H1 (cell line): ENCODE results near the gene ARHGEF25. TPM values are rescaled to one million over a fixed set of nuclear protein-coding genes. Genes with fewer than 3 reads are reported as not detected.

Experiments used
- CBX8 ChIP-seq: fragments of 300-800, 300-1000 bp; sonication (generic); IDR thresholded peaks from 2 replicates; pipeline ENCODE4 v1.7.1; 2016; ENCODE audit warnings: low read depth, low read length, borderline replicate concordance
- CEBPB ChIP-seq: IDR thresholded peaks from 2 replicates; pipeline ENCODE4 v1.6.1; 2012; ENCODE audit warnings: low read depth, low read length
- EP300 ChIP-seq, 2 experiments: IDR thresholded peaks; 1 replicate in 1 of 2; 2 replicates in 1 of 2; pipeline ENCODE4 v1.6.1; 2011 to 2012; ENCODE audit warnings: low read depth in 2 of 2, low read length in 2 of 2, mild to moderate bottlenecking in 2 of 2, borderline replicate concordance in 1 of 2, inconsistent platforms in 1 of 2, moderate library complexity in 1 of 2
- FOSL1 ChIP-seq: IDR thresholded peaks from 2 replicates; pipeline ENCODE4 v1.6.1; 2011; ENCODE audit warnings: mild to moderate bottlenecking, low read depth, low read length, moderate library complexity; ENCODE audit not compliant: insufficient read depth
- GTF2F1 ChIP-seq: IDR thresholded peaks from 2 replicates; pipeline ENCODE4 v1.6.1; 2012; ENCODE audit warnings: low read depth, low read length, improper control_type of control experiment, borderline replicate concordance
- JUN ChIP-seq: IDR thresholded peaks from 2 replicates; pipeline ENCODE4 v1.6.1; 2011; ENCODE audit warnings: low read depth, mild to moderate bottlenecking, improper control_type of control experiment, low read length
- JUND ChIP-seq: IDR thresholded peaks from 2 replicates; pipeline ENCODE4 v1.6.1; 2011; ENCODE audit warnings: mild to moderate bottlenecking, improper control_type of control experiment, low read length
- MAFK ChIP-seq: IDR thresholded peaks from 2 replicates; pipeline ENCODE4 v1.6.1; 2012; ENCODE audit warnings: low read depth, mild to moderate bottlenecking, improper control_type of control experiment, low read length
- POLR2A ChIP-seq, 2 experiments: IDR thresholded peaks; 1 replicate in 1 of 2; 2 replicates in 1 of 2; pipeline ENCODE4 v1.6.1; 2011; ENCODE audit warnings: low read depth in 2 of 2, low read length in 2 of 2, mild to moderate bottlenecking in 2 of 2; ENCODE audit errors: control extremely low read depth in 1 of 2
- POU5F1 ChIP-seq: IDR thresholded peaks from 2 replicates; pipeline ENCODE4 v1.6.1; 2011; ENCODE audit warnings: low read depth, mild to moderate bottlenecking, low read length, moderate library complexity
- RFX5 ChIP-seq: IDR thresholded peaks from 2 replicates; pipeline ENCODE4 v1.6.1; 2011; ENCODE audit warnings: low read depth, low read length, improper control_type of control experiment, borderline replicate concordance
- RNF2 ChIP-seq: fragments of 200-900, 300-1000 bp; sonication (generic); IDR thresholded peaks from 2 replicates; pipeline ENCODE4 v1.7.1; 2016; ENCODE audit warnings: borderline replicate concordance, low read depth, mild to moderate bottlenecking, antibody characterized with exemption, low read length; ENCODE audit not compliant: poor library complexity, severe bottlenecking; ENCODE audit errors: missing control alignments
- SAP30 ChIP-seq: fragments of 300-600 bp; sonication (generic); IDR thresholded peaks from 2 replicates; pipeline ENCODE4 v1.7.1; 2012; ENCODE audit warnings: low read length, moderate library complexity, mild to moderate bottlenecking, inconsistent platforms; ENCODE audit not compliant: insufficient read depth, insufficient replicate concordance
- SIN3A ChIP-seq, 2 experiments: IDR thresholded peaks in 1 of 2; conservative IDR thresholded peaks in 1 of 2; 2 replicates each; pipeline ENCODE4 v1.6.1; 2011 to 2012; ENCODE audit warnings: low read length in 2 of 2, improper control_type of control experiment in 1 of 2, low read depth in 1 of 2, mild to moderate bottlenecking in 1 of 2
- SIX5 ChIP-seq: IDR thresholded peaks from 2 replicates; pipeline ENCODE4 v1.6.1; 2011; ENCODE audit warnings: mild to moderate bottlenecking, low read depth, low read length
- SP2 ChIP-seq: IDR thresholded peaks from 2 replicates; pipeline ENCODE4 v1.6.1; 2012; ENCODE audit warnings: mild to moderate bottlenecking, low read length, inconsistent platforms
- SP4 ChIP-seq: IDR thresholded peaks from 2 replicates; pipeline ENCODE4 v1.6.1; 2012; ENCODE audit warnings: low read length, inconsistent platforms
- TAF7 ChIP-seq: optimal IDR thresholded peaks from 2 replicates; pipeline ENCODE3; 2011; ENCODE audit warnings: low read depth, mild to moderate bottlenecking, inconsistent platforms, low read length, moderate library complexity, borderline replicate concordance
- TEAD4 ChIP-seq: IDR thresholded peaks from 2 replicates; pipeline ENCODE4 v1.6.1; 2012; ENCODE audit warnings: low read depth, low read length, inconsistent platforms, mixed read lengths
- YY1 ChIP-seq: IDR thresholded peaks from 2 replicates; pipeline ENCODE4 v1.6.1; 2011; ENCODE audit warnings: low read depth, mild to moderate bottlenecking, low read length
- ZNF274 ChIP-seq: IDR thresholded peaks from 2 replicates; pipeline ENCODE4 v1.7.0; 2012; ENCODE audit warnings: low read length, borderline replicate concordance; ENCODE audit errors: extremely low read depth
- polyA plus RNA-seq, 7 experiments: library from polyadenylated mRNA; depleted of rRNA in 3 of 7; stranded (reverse) in 5 of 7; unstranded in 2 of 7; fragments of >200 nt in 5 of 7; fragments of 200-250 nt in 2 of 7; gene quantifications; 1 replicate in 5 of 7; 2 replicates in 1 of 7; 4 replicates in 1 of 7; pipeline versions ENCODE4 v1.2.1 to v1.2.3, GENCODE V29; 2011 to 2013; ENCODE audit warnings: missing spikeins in 2 of 7, mixed read lengths in 2 of 7
- total RNA-seq: library from RNA; stranded (reverse); fragmentation: NEBNext Ultra II Directional; extraction: Animal tissue kit (Norgen Biotek cat#: 25700); gene quantifications from 2 replicates; pipeline ENCODE4 v1.2.1, GENCODE V29; 2021
- TF ChIP-seq, protein P1 (sequence below): IDR thresholded peaks from 2 replicates; pipeline ENCODE4 v1.6.1; 2012; ENCODE audit warnings: inconsistent platforms
- TF ChIP-seq, protein P2 (sequence below): IDR thresholded peaks from 2 replicates; pipeline ENCODE4 v1.6.1; 2012; ENCODE audit warnings: inconsistent platforms

Gene ARHGEF25
- total and polyA plus RNA-seq, 2 of the 8 experiments (the other 6 are each of a cell fraction or from before 2014, with no cell fraction given), result 5.9 to 8.8 TPM

DNA sequence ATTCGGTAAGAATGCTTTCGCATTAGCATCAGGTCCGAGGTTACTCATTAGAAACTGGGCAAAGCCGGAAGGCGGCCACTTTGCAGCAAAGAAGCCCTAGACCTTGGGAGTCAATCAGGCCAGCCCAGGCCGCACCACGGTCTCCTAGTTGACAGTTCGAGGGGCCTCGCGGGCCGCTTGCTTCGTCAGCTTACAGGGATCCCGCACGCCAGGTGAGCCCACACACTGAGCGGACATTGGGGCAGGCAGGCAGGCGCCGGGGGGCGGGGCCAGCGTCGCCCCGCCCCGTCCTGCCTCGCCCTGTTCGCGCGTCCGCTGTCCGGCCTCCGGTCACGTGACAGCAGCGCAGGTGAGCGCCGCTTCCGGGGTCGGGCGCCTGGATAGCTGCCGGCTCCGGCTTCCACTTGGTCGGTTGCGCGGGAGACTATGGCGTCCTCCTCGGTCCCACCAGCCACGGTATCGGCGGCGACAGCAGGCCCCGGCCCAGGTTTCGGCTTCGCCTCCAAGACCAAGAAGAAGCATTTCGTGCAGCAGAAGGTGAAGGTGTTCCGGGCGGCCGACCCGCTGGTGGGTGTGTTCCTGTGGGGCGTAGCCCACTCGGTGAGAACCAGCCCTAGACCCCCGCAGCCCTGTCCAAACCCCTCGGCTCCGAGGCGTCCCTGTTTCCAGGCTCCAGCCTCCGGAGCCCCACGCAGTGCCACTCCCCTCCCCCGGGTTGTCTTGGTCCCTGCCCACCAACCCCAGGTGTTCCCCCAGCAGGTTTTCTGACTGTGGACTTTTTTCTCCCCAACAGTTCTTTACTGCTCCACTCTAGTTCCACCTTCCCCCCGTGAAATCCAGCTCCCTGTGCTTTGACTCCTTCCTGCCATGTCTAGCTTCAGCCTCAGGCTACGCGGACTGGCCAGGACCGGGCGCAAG, 20.1 kb upstream of the ARHGEF25 start, which contains the start of gene PIP4K2C (continued):
- peak; percentile 71 to 95; a peak in 3 of 4 replicates for TF ChIP-seq SIN3A (conservative IDR thresholded peaks at IDR 0.05 in 1 of 2, IDR thresholded peaks at IDR 0.05 in 1 of 2; ENCODE audit: low read depth in 1 of 2, low read length in 2 of 2)
- no peak for TF ChIP-seq RNF2
- TF ChIP-seq, protein P1, sequence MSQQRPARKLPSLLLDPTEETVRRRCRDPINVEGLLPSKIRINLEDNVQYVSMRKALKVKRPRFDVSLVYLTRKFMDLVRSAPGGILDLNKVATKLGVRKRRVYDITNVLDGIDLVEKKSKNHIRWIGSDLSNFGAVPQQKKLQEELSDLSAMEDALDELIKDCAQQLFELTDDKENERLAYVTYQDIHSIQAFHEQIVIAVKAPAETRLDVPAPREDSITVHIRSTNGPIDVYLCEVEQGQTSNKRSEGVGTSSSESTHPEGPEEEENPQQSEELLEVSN, result peak; percentile 31
- 0 out of 2 replicates have a peak, but pooled peaks have one; percentile 26 for TF ChIP-seq GTF2F1
- no peak for TF ChIP-seq SAP30
- no peak for TF ChIP-seq ZNF274
- TF ChIP-seq CBX8, result no peak
- peak; percentile 42 to 67 for TF ChIP-seq POLR2A (IDR thresholded peaks at IDR 0.05; ENCODE audit: control extremely low read depth in 1 of 2, low read depth in 2 of 2, low read length in 2 of 2)
- no peak for TF ChIP-seq JUND
- TF ChIP-seq POU5F1, result no peak
- TF ChIP-seq TEAD4, result 0 out of 2 replicates have a peak, but pooled peaks have one; percentile 22
- no peak for TF ChIP-seq MAFK
- no peak for TF ChIP-seq SIX5
- no peak for TF ChIP-seq EP300 (IDR thresholded peaks at IDR 0.05; ENCODE audit: borderline replicate concordance in 1 of 2, low read depth in 2 of 2, low read length in 2 of 2)
- TF ChIP-seq SP2, result no peak
- no peak for TF ChIP-seq TAF7
- no peak for TF ChIP-seq RFX5
- no peak for TF ChIP-seq JUN
- TF ChIP-seq, protein P2, sequence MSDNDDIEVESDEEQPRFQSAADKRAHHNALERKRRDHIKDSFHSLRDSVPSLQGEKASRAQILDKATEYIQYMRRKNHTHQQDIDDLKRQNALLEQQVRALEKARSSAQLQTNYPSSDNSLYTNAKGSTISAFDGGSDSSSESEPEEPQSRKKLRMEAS, result peak; percentile 82
- TF ChIP-seq FOSL1, result no peak
- peak; percentile 70; the same call in 1 of the 2 replicates for TF ChIP-seq YY1
- TF ChIP-seq CEBPB, result no peak
- peak; percentile 78 for TF ChIP-seq SP4
